K562 (cell line): Measurements from ENCODE around the gene TRAPPC4.
A peak's percentile ranks its signal among the peaks of the same experiment; 100 is the strongest.

Source experiments
- BDP1 ChIP-seq: IDR thresholded peaks from 3 replicates; pipeline ENCODE4 v1.6.1; 2011; ENCODE audit not compliant: insufficient read length, insufficient read depth
- CTCF ChIP-seq, 3 experiments: IDR thresholded peaks in 2 of 3; conservative IDR thresholded peaks in 1 of 3; 2 replicates each; pipeline ENCODE4 v1.5.1; 2011 to 2012; ENCODE audit warnings: low read length in 3 of 3, mild to moderate bottlenecking in 3 of 3, control low read depth in 2 of 3, improper control_type of control experiment in 1 of 3, inconsistent platforms in 1 of 3, low read depth in 1 of 3, mixed read lengths in 1 of 3, moderate library complexity in 1 of 3; ENCODE audit not compliant: insufficient read depth in 2 of 3
- E2F1 ChIP-seq: sonication (generic); formaldehyde crosslinking; IDR thresholded peaks from 2 replicates; pipeline ENCODE4 v1.8.1; 2023; ENCODE audit warnings: mild to moderate bottlenecking, missing genetic modification reagents, moderate library complexity
- EZH2 ChIP-seq: IDR thresholded peaks from 2 replicates; pipeline ENCODE4 v1.6.1; 2012; ENCODE audit warnings: low read depth, mild to moderate bottlenecking, inconsistent platforms, low read length, borderline replicate concordance
- HIVEP1 ChIP-seq: fragments of 250-450 bp; sonication (Bioruptor Pico); IDR thresholded peaks from 2 replicates; pipeline ENCODE4 v1.4.0; 2020; ENCODE audit warnings: mild to moderate bottlenecking
- POLR2AphosphoS5 ChIP-seq: IDR thresholded peaks from 2 replicates; pipeline ENCODE4 v1.6.1; 2011; ENCODE audit warnings: mild to moderate bottlenecking, low read depth, low read length, moderate library complexity; ENCODE audit not compliant: control insufficient read depth, insufficient read depth
- POLR2H ChIP-seq: IDR thresholded peaks from 2 replicates; pipeline ENCODE4 v1.6.1; 2016; ENCODE audit warnings: missing genetic modification characterization, low read depth, mild to moderate bottlenecking, control low read depth, missing compliant biosample characterization, moderate library complexity
- SREBF2 ChIP-seq: sonication (generic); formaldehyde crosslinking; IDR thresholded peaks from 2 replicates; pipeline ENCODE4 v1.4.0; 2020; ENCODE audit warnings: mild to moderate bottlenecking, missing genetic modification reagents
- ZBTB1 ChIP-seq: sonication (generic); formaldehyde crosslinking; IDR thresholded peaks from 2 replicates; pipeline ENCODE4 v1.8.1; 2023; ENCODE audit warnings: missing genetic modification reagents, low read depth, mild to moderate bottlenecking, borderline replicate concordance
- ZBTB8A ChIP-seq: fragments of 450-650 bp; IDR thresholded peaks from 2 replicates; pipeline ENCODE4 v1.6.1; 2018; ENCODE audit warnings: mild to moderate bottlenecking, moderate library complexity; ENCODE audit not compliant: partially characterized antibody
- ZC3H4 ChIP-seq: sonication (generic); formaldehyde crosslinking; IDR thresholded peaks from 2 replicates; pipeline ENCODE4 v1.9.0; 2021; ENCODE audit warnings: missing genetic modification reagents, borderline replicate concordance
- TF ChIP-seq, protein P1 (sequence below): fragments of 250-450 bp; sonication (Bioruptor Pico); IDR thresholded peaks from 2 replicates; pipeline ENCODE4 v1.6.1; 2021; ENCODE audit warnings: mild to moderate bottlenecking
- TF ChIP-seq, protein P2 (sequence below): fragments of 450-650 bp; conservative IDR thresholded peaks from 2 replicates; pipeline ENCODE4 v1.6.1; 2016; ENCODE audit warnings: missing genetic modification characterization, low read depth, mild to moderate bottlenecking, control low read depth, missing compliant biosample characterization

DNA sequence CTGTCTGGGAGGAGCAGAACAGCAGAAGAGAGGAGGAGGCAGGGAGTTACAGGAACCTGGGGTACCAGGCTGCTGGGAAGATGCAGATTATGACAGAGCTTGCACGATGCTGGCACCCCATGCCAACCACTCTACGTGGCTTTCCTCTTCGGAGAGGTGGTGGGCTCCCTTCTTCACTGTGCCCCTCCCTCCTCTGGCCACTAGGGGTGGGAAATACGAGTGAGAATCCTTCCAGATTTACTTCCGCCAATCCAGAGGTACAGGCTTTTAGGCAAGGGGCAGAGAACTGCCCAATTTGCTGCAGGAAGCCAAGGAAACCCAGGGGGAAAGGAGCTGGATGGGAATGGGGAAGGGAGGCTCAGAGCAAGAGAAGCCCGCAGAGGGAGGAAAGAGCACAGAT lies 26.1 kb downstream of the TRAPPC4 start:
- peak in 2 of 3 experiments; percentile 24 to 58; a peak in 4 of 6 replicates for TF ChIP-seq CTCF (IDR thresholded peaks at IDR 0.05 in 2 of 3, conservative IDR thresholded peaks at IDR 0.05 in 1 of 3; ENCODE audit: insufficient read depth in 2 of 3, low read depth in 1 of 3, low read length in 3 of 3)
- TF ChIP-seq POLR2AphosphoS5 = no peak
- no peak for TF ChIP-seq EZH2
- TF ChIP-seq, protein P1, sequence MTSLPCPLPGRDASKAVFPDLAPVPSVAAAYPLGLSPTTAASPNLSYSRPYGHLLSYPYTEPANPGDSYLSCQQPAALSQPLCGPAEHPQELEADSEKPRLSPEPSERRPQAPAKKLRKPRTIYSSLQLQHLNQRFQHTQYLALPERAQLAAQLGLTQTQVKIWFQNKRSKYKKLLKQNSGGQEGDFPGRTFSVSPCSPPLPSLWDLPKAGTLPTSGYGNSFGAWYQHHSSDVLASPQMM = no peak
- no peak for TF ChIP-seq HIVEP1 (CRISPR knock-in tag)
- no peak for TF ChIP-seq E2F1 (CRISPR knock-in tag)
- TF ChIP-seq, protein P2, sequence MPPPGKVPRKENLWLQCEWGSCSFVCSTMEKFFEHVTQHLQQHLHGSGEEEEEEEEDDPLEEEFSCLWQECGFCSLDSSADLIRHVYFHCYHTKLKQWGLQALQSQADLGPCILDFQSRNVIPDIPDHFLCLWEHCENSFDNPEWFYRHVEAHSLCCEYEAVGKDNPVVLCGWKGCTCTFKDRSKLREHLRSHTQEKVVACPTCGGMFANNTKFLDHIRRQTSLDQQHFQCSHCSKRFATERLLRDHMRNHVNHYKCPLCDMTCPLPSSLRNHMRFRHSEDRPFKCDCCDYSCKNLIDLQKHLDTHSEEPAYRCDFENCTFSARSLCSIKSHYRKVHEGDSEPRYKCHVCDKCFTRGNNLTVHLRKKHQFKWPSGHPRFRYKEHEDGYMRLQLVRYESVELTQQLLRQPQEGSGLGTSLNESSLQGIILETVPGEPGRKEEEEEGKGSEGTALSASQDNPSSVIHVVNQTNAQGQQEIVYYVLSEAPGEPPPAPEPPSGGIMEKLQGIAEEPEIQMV = no peak
- no peak for TF ChIP-seq POLR2H
- TF ChIP-seq ZC3H4 (CRISPR knock-in tag) = no peak
- TF ChIP-seq BDP1 = no peak
- TF ChIP-seq ZBTB1 (CRISPR knock-in tag) = no peak
- no peak for TF ChIP-seq ZBTB8A
- no peak for TF ChIP-seq SREBF2
